K562 treated with DMSO at 1 percent for 12 hours (cell line): Measurements from ENCODE around the gene NIM1K. TPM values are rescaled to one million over a fixed set of nuclear protein-coding genes. Genes with fewer than 3 reads are reported as not detected.

ENCODE experiments used
- total RNA-seq: library from RNA; unstranded; fragments of 300-600 nt; gene quantifications from 2 replicates; pipeline ENCODE4 v1.2.3, GENCODE V29; 2022; ENCODE audit not compliant: insufficient read depth

NIM1K gene
- not detected in 2 replicates for total RNA-seq

DNA sequence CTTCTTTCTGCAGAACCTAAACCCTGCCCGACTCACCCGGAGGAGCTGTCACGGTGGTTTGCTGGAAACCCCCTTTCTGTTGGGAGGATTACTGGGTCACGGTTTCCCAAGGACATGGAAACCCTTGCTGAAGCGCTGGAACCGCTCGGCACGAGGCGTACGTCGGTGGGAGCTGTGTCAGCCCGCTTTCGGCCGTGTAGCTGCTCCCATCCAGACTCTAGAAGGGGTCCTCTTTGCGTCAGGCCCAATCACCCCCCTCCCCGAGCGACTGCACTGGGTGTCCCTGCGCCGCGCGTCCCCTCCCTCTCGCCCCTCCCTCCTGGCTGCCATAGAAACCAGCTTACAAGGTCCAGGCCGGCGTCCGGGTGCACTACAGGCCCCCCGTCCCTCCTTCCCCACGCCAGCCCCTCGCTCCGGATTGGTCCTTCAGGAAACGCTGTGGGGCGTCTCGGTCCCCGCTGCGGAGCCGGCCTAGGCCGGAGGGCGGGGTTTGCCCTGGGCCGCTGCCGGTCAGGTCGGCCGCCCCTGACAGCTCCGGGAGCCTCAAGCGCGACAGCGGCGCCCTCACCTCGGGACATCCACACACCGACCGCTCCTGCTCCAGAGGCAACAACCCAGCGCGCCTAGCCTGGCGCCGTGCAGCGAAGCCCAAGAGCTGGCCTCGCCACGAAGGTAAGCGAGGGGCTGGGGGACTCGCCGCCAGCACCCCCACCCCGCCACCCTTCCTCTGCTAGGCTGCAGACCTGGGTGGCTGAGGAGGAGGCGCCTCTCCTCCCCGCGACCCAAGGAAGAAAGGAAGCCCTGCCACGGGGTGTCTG, at the start of gene NIM1K:
Gene NIM1K (plus strand): TSS at position 486 of the 818 bp plus-strand sequence. CDS start 53,551 bp downstream, outside the sequence.

GRCh38 chr5:43313035-43313853, 121.2 kb downstream of the NIM1K start, which contains the start of gene HMGCS1:
HMGCS1 (minus strand) TSS chr5:43313412; CDS start chr5:43298965, 14,447 bp downstream.

Other genes with a start within 250 kb of the NIM1K start
- gene ANXA2R, start 151.9 kb upstream of the NIM1K start, total RNA-seq: 5.1 and 8.2 TPM in 2 replicates
- gene ZNF131, start 71.3 kb upstream of the NIM1K start, total RNA-seq: 14.3 and 33.9 TPM in 2 replicates
- gene HMGCS1, start 121.2 kb downstream of the NIM1K start, total RNA-seq: 9.1 and 27.1 TPM in 2 replicates
- gene CCL28, start 220.2 kb downstream of the NIM1K start, total RNA-seq: not detected in 2 replicates